Activated CD8-positive, alpha-beta memory T cell treated with anti-CD3 and anti-CD28 coated beads, Interleukin-2, amount 50 U/mL, for 24 hours (primary cell): ENCODE data around the gene TRIM41.
"Not testable (repeated sequence)": the region's sequence is repeated elsewhere in the genome, so short reads cannot be mapped to it uniquely, and the experiment has no call there.

Source experiments
- DNase-seq: peaks from one replicate; pipeline ENCODE4 v3.0.0-alpha.2; 2020; ENCODE audit errors: extremely low read depth

Gene TRIM41

GRCh38 chr5:181283841-181284755 is 61.0 kb downstream of the TRIM41 start:
- DNase-seq, result not testable (repeated sequence)
